ENCODE results near the gene SCYGR3. TPM values are rescaled to one million over a fixed set of nuclear protein-coding genes. Genes with fewer than 3 reads are reported as not detected.

The SCYGR3 gene
- total RNA-seq, 2 donors from 2014 or later, result not detected

DNA sequence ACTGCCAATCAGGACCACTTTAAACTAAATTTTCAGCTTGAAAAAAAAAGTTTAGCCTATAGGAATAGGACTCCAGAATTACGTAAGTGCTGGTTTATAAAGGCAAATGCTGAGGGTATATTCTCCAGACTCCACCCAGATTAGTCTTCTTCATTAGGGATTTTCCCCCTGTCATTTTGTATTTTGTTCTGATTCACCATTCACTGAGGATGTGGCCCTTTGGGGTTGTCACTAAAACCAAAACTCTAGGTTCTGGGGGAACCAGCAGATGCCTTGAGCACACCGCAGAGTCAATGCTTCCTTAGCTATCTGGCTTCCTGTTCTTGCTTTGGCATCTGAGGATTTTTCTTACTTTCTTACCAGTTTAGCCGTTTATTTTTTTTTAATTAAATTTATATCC is 13.1 kb upstream of the SCYGR3 start:
- intact Hi-C loops (cut with DNase I), result no loop called here
- TF ChIP-seq CTCF (IDR thresholded peaks at IDR 0.05) (no peak), POLR2A (IDR thresholded peaks at IDR 0.05) (no peak)
- Histone ChIP-seq H3K27me3 (no peaks in the 10 kb centered on the region), H3K4me3 (no peak overlapping the region), H3K4me1 (no peaks in the 10 kb centered on the region), H3K9me3 (no peaks in the 10 kb centered on the region), H3K27ac (no peak overlapping the region), H3K36me3 (replicated peaks in 1 of 2; ENCODE audit: insufficient read depth in 1 of 2, low read depth in 2 of 2) (no peaks in the 10 kb centered on the region)
- WGBS, 2 donors, result 51 to 87% methylated on average over 3 of the region's 3 CpGs
- ATAC-seq (no peak), DNase-seq (no peak)

- TF ChIP-seq CTCF (IDR thresholded peaks at IDR 0.05), result no peak
- no peak for TF ChIP-seq POLR2A (IDR thresholded peaks at IDR 0.05)
Observed at GRCh38 chr2:227626580-227627151, 12.0 kb upstream of the SCYGR3 start.

GRCh38 chr2:227625420-227625819 is 10.8 kb upstream of the SCYGR3 start:
- H3K27ac ChIP-seq, result no peak overlapping the region
- DNase-seq (no peak), ATAC-seq (no peak)
- no peaks in the 10 kb centered on the region for H3K9me3 ChIP-seq
- H3K4me3 ChIP-seq, result no peak overlapping the region
- no peaks in the 10 kb centered on the region for H3K27me3 ChIP-seq
- 22 to 34% methylated on average over 2 of the region's 2 CpGs for WGBS, 2 donors
- H3K36me3 ChIP-seq (replicated peaks in 1 of 2; ENCODE audit: insufficient read depth in 1 of 2, low read depth in 2 of 2), result no peaks in the 10 kb centered on the region
- intact Hi-C loops (cut with DNase I), result no loop called here
- TF ChIP-seq POLR2A (IDR thresholded peaks at IDR 0.05) (no peak), CTCF (IDR thresholded peaks at IDR 0.05) (no peak)
- H3K4me1 ChIP-seq, result no peaks in the 10 kb centered on the region

More at GRCh38 chr2:227626580-227627151, 12.0 kb upstream of the SCYGR3 start:
- Histone ChIP-seq H3K27me3 (no peaks in the 10 kb centered on the region), H3K4me3 (no peak overlapping the region), H3K4me1 (no peaks in the 10 kb centered on the region), H3K27ac (no peak overlapping the region), H3K9me3 (no peaks in the 10 kb centered on the region), H3K36me3 (replicated peaks in 1 of 2; ENCODE audit: insufficient read depth in 1 of 2, low read depth in 2 of 2) (no peaks in the 10 kb centered on the region)
- intact Hi-C loops (cut with DNase I), result no loop called here
- ATAC-seq (no peak), DNase-seq (no peak)
- WGBS, 2 donors, result 75 to 91% methylated on average over 10 of the region's 10 CpGs

GRCh38 chr2:227623226-227623625 is 8.6 kb upstream of the SCYGR3 start:
- intact Hi-C loops (cut with DNase I), result no loop called here
- no peak for ATAC-seq
- no peak overlapping the region for H3K27ac ChIP-seq

More at GRCh38 chr2:227623226-227623625, 8.6 kb upstream of the SCYGR3 start:
- DNase-seq, result no peak
- TF ChIP-seq POLR2A (IDR thresholded peaks at IDR 0.05) (no peak), CTCF (IDR thresholded peaks at IDR 0.05) (no peak)
- H3K36me3 ChIP-seq (replicated peaks in 1 of 2; ENCODE audit: insufficient read depth in 1 of 2, low read depth in 2 of 2), result no peaks in the 10 kb centered on the region
- no peak overlapping the region for H3K4me3 ChIP-seq
- no peaks in the 10 kb centered on the region for H3K27me3 ChIP-seq
- no peaks in the 10 kb centered on the region for H3K9me3 ChIP-seq
- no peaks in the 10 kb centered on the region for H3K4me1 ChIP-seq

Measured in body of pancreas (tissue), 4 donors.